Fibroblast of gingiva (primary cell): ENCODE results near the gene CROCC2.

ENCODE experiments used
- DNase-seq: peaks from one replicate; pipeline ENCODE4 v3.0.0-alpha.2; 2011; ENCODE audit warnings: low read depth

CROCC2 gene

GRCh38 chr2:240999873-241000541 lies 93.9 kb downstream of the CROCC2 start:
- no peak for DNase-seq

GRCh38 chr2:241000831-241001321 lies 94.7 kb downstream of the CROCC2 start:
- DNase-seq: no peak

- peak; percentile 53 for DNase-seq
Measured at GRCh38 chr2:241001413-241002274, 95.5 kb downstream of the CROCC2 start.

GRCh38 chr2:241002275-241003046 lies 96.3 kb downstream of the CROCC2 start:
- DNase-seq: no peak

- no peak for DNase-seq
Measured at GRCh38 chr2:241003047-241003360, 96.9 kb downstream of the CROCC2 start.

- no peak for DNase-seq
Measured at GRCh38 chr2:241003369-241003768, 97.2 kb downstream of the CROCC2 start.

GRCh38 chr2:241003830-241004564 lies 97.9 kb downstream of the CROCC2 start:
- DNase-seq: no peak

GRCh38 chr2:241005569-241005968 lies 99.4 kb downstream of the CROCC2 start:
- DNase-seq: no peak

GRCh38 chr2:241006412-241006811 lies 100.3 kb downstream of the CROCC2 start:
- no peak for DNase-seq

GRCh38 chr2:241007111-241007510 lies 101.0 kb downstream of the CROCC2 start:
- DNase-seq: no peak

GRCh38 chr2:241007880-241008710 lies 102.0 kb downstream of the CROCC2 start:
- no peak for DNase-seq

GRCh38 chr2:241008711-241009121 lies 102.6 kb downstream of the CROCC2 start:
- no peak for DNase-seq

- no peak for DNase-seq
Measured at GRCh38 chr2:241009191-241009590, 103.1 kb downstream of the CROCC2 start.

- peak; percentile 94 for DNase-seq
Measured at GRCh38 chr2:241009601-241010530, 103.7 kb downstream of the CROCC2 start.

GRCh38 chr2:241010531-241011295 lies 104.6 kb downstream of the CROCC2 start:
- DNase-seq: no peak

- DNase-seq: no peak
Measured at GRCh38 chr2:241011296-241011600, 105.1 kb downstream of the CROCC2 start.

- DNase-seq: no peak
Measured at GRCh38 chr2:241011751-241012510, 105.8 kb downstream of the CROCC2 start.

GRCh38 chr2:241014224-241014623 lies 108.1 kb downstream of the CROCC2 start:
- DNase-seq: no peak

GRCh38 chr2:241014764-241015163 lies 108.6 kb downstream of the CROCC2 start:
- DNase-seq: no peak
